GM18867 (cell line): Measurements from ENCODE around the gene LARGE1.

ENCODE experiments used
- ATAC-seq: cut with Tn5 transposase; IDR thresholded peaks from one replicate; pipeline ENCODE4 v1.9.1; 2021; ENCODE audit warnings: mild to moderate bottlenecking, moderate library complexity; ENCODE audit not compliant: unreplicated experiment

LARGE1 gene

GRCh38 chr22:33785283-33785968 lies 134.8 kb downstream of the LARGE1 start:
- ATAC-seq = no peak

GRCh38 chr22:33781411-33781810 lies 138.9 kb downstream of the LARGE1 start:
- ATAC-seq = no peak

GRCh38 chr22:33780531-33781136 lies 139.6 kb downstream of the LARGE1 start:
- ATAC-seq = no peak

GRCh38 chr22:33779243-33779642 lies 141.0 kb downstream of the LARGE1 start:
- ATAC-seq = no peak

GRCh38 chr22:33776491-33776890 lies 143.8 kb downstream of the LARGE1 start:
- ATAC-seq = no peak

GRCh38 chr22:33774781-33775180 lies 145.5 kb downstream of the LARGE1 start:
- no peak for ATAC-seq

GRCh38 chr22:33772745-33773144 lies 147.5 kb downstream of the LARGE1 start:
- ATAC-seq = no peak

GRCh38 chr22:33771136-33771535 lies 149.1 kb downstream of the LARGE1 start:
- no peak for ATAC-seq

GRCh38 chr22:33770723-33771122 lies 149.6 kb downstream of the LARGE1 start:
- ATAC-seq = no peak

- no peak for ATAC-seq
These were observed 154.2 kb downstream of the LARGE1 start for GRCh38 chr22:33766091-33766490.

- ATAC-seq = no peak
These were observed 161.3 kb downstream of the LARGE1 start for GRCh38 chr22:33758961-33759360.

GRCh38 chr22:33757802-33758483 lies 162.3 kb downstream of the LARGE1 start:
- ATAC-seq = no peak

GRCh38 chr22:33757041-33757801 lies 163.1 kb downstream of the LARGE1 start:
- no peak for ATAC-seq

GRCh38 chr22:33756508-33756949 lies 163.7 kb downstream of the LARGE1 start:
- no peak for ATAC-seq

GRCh38 chr22:33748714-33749113 lies 171.6 kb downstream of the LARGE1 start:
- no peak for ATAC-seq

- ATAC-seq = no peak
These were observed 172.6 kb downstream of the LARGE1 start for GRCh38 chr22:33747576-33748180.

- ATAC-seq = no peak
These were observed 173.2 kb downstream of the LARGE1 start for GRCh38 chr22:33747029-33747428.

- ATAC-seq = no peak
These were observed 173.8 kb downstream of the LARGE1 start for GRCh38 chr22:33746501-33746928.

- ATAC-seq = no peak
These were observed 174.8 kb downstream of the LARGE1 start for GRCh38 chr22:33745501-33745900.

GRCh38 chr22:33743756-33744155 lies 176.5 kb downstream of the LARGE1 start:
- ATAC-seq = peak; percentile 63

- no peak for ATAC-seq
These were observed 179.3 kb downstream of the LARGE1 start for GRCh38 chr22:33741025-33741424.
